ENCODE results near the gene SORT1. TPM values are rescaled to one million over a fixed set of nuclear protein-coding genes. Genes with fewer than 3 reads are reported as not detected.

Gene SORT1
- total RNA-seq, 1 donor from 2014 or later = 121 TPM

GRCh38 chr1:109361069-109361468 lies 36.6 kb downstream of the SORT1 start:
- intact Hi-C loops (cut with DNase I) = no loop called here
- ATAC-seq = no peak
- no peak for DNase-seq (ENCODE audit: missing footprints)

- intact Hi-C loops (cut with DNase I) = no loop called here
- DNase-seq (ENCODE audit: missing footprints) (no peak), ATAC-seq (no peak)
Observed at GRCh38 chr1:109357616-109358015, 40.1 kb downstream of the SORT1 start.

GRCh38 chr1:109356915-109357314 lies 40.8 kb downstream of the SORT1 start:
- no peak for ATAC-seq
- intact Hi-C loops (cut with DNase I) = no loop called here
- no peak for DNase-seq (ENCODE audit: missing footprints)

- intact Hi-C loops (cut with DNase I) = no loop called here
- no peak for ATAC-seq
- DNase-seq (ENCODE audit: missing footprints) = no peak
Observed at GRCh38 chr1:109356505-109356904, 41.2 kb downstream of the SORT1 start.

GRCh38 chr1:109354929-109355328 lies 42.8 kb downstream of the SORT1 start:
- DNase-seq (ENCODE audit: missing footprints) = no peak
- intact Hi-C loops (cut with DNase I) = loop anchor here (5.0 kb wide), 2 partner anchors 42 to 73 kb away; partner anchors contain the start of genes PSRC1 and SORT1
- ATAC-seq = no peak

GRCh38 chr1:109351457-109351856 lies 46.3 kb downstream of the SORT1 start:
- intact Hi-C loops (cut with DNase I) = loop anchor here (5.0 kb wide), 2 partner anchors 46 to 69 kb away; partner anchors contain the start of genes PSRC1 and SORT1
- ATAC-seq (no peak), DNase-seq (ENCODE audit: missing footprints) (no peak)

- no peak for ATAC-seq
- no peak for DNase-seq (ENCODE audit: missing footprints)
- intact Hi-C loops (cut with DNase I) = loop anchor here (5.0 kb wide), 2 partner anchors 47 to 68 kb away; partner anchors contain the start of genes PSRC1 and SORT1
Observed at GRCh38 chr1:109350655-109351054, 47.1 kb downstream of the SORT1 start.

- ATAC-seq (no peak), DNase-seq (ENCODE audit: missing footprints) (no peak)
- intact Hi-C loops (cut with DNase I) = loop anchor here (5.0 kb wide), 2 partner anchors 47 to 68 kb away; partner anchors contain the start of genes PSRC1 and SORT1
Observed at GRCh38 chr1:109350182-109350581, 47.5 kb downstream of the SORT1 start.

- no peak for ATAC-seq
- DNase-seq (ENCODE audit: missing footprints) = no peak
- intact Hi-C loops (cut with DNase I) = no loop called here
Observed at GRCh38 chr1:109347511-109347910, 50.2 kb downstream of the SORT1 start.

GRCh38 chr1:109341944-109342930 lies 55.5 kb downstream of the SORT1 start:
- DNase-seq (ENCODE audit: missing footprints) (no peak), ATAC-seq (no peak)
- intact Hi-C loops (cut with DNase I) = no loop called here

GRCh38 chr1:109338608-109339007 lies 59.1 kb downstream of the SORT1 start:
- ATAC-seq = no peak
- intact Hi-C loops (cut with DNase I) = no loop called here
- DNase-seq (ENCODE audit: missing footprints) = no peak

GRCh38 chr1:109338091-109338490 lies 59.6 kb downstream of the SORT1 start:
- intact Hi-C loops (cut with DNase I) = no loop called here
- DNase-seq (ENCODE audit: missing footprints) (no peak), ATAC-seq (no peak)

GRCh38 chr1:109335091-109335490 lies 62.6 kb downstream of the SORT1 start:
- ATAC-seq (no peak), DNase-seq (ENCODE audit: missing footprints) (no peak)

GRCh38 chr1:109331113-109331512 lies 66.6 kb downstream of the SORT1 start:
- intact Hi-C loops (cut with DNase I) = no loop called here
- no peak for DNase-seq (ENCODE audit: missing footprints)
- no peak for ATAC-seq

More at GRCh38 chr1:109335091-109335490, 62.6 kb downstream of the SORT1 start:
- intact Hi-C loops (cut with DNase I) = no loop called here

- intact Hi-C loops (cut with DNase I) = no loop called here
Observed at GRCh38 chr1:109327285-109327684, 70.4 kb downstream of the SORT1 start.

GRCh38 chr1:109322974-109323373 lies 74.7 kb downstream of the SORT1 start:
- ATAC-seq (no peak), DNase-seq (ENCODE audit: missing footprints) (no peak)
- intact Hi-C loops (cut with DNase I) = no loop called here

More at GRCh38 chr1:109327285-109327684, 70.4 kb downstream of the SORT1 start:
- ATAC-seq = no peak
- DNase-seq (ENCODE audit: missing footprints) = no peak

GRCh38 chr1:109319114-109319513 lies 78.6 kb downstream of the SORT1 start:
- intact Hi-C loops (cut with DNase I) = no loop called here
- ATAC-seq = no peak
- DNase-seq (ENCODE audit: missing footprints) = no peak

GRCh38 chr1:109316506-109316905 lies 81.2 kb downstream of the SORT1 start:
- intact Hi-C loops (cut with DNase I) = no loop called here
- no peak for DNase-seq (ENCODE audit: missing footprints)
- no peak for ATAC-seq

- DNase-seq (ENCODE audit: missing footprints) = no peak
- no peak for ATAC-seq
- intact Hi-C loops (cut with DNase I) = no loop called here
Observed at GRCh38 chr1:109315288-109315687, 82.4 kb downstream of the SORT1 start.

GRCh38 chr1:109314795-109315194 lies 82.9 kb downstream of the SORT1 start:
- no peak for DNase-seq (ENCODE audit: missing footprints)
- intact Hi-C loops (cut with DNase I) = no loop called here
- no peak for ATAC-seq
